ENCODE data around the gene MGLL. TPM values are rescaled to one million over a fixed set of nuclear protein-coding genes. Genes with fewer than 3 reads are reported as not detected.

Gene MGLL
- total and polyA plus RNA-seq, 9 of the 15 experiments (the other 6 are each of a cell fraction or from before 2014, with no cell fraction given) = 0.12 to 0.32 (median 0.18) TPM; not detected in 6

- no peak for TF ChIP-seq ZMIZ1 (IDR thresholded peaks at IDR 0.05; ENCODE audit: low read depth in 2 of 2, low read length in 2 of 2)
- no peak for TF ChIP-seq TGIF2 (CRISPR knock-in tag; IDR thresholded peaks at IDR 0.05)
- TF ChIP-seq HMGXB4 (CRISPR knock-in tag; IDR thresholded peaks at IDR 0.05) = no peak
- TF ChIP-seq PCBP1 (IDR thresholded peaks at IDR 0.05; ENCODE audit: low read depth, low read length, poor library complexity, severe bottlenecking) = no peak
- Histone ChIP-seq H3K9ac (ENCODE audit: insufficient read depth in 1 of 2, low read depth in 2 of 2, low read length in 2 of 2) (no peak overlapping the region), H3K27ac (ENCODE audit: extremely low read depth, low read depth, low read length) (no peak overlapping the region), H3K9me3 (replicated peaks; ENCODE audit: control insufficient read depth, insufficient read depth, low read depth, low read length) (no peaks in the 10 kb centered on the region), H3K4me3 (no peak overlapping the region), H4K20me1 (replicated peaks; ENCODE audit: control insufficient read depth, insufficient read depth, low read length) (no peaks in the 10 kb centered on the region; the same call in 1 of the 2 replicates), H3K27me3 (ENCODE audit: control insufficient read depth in 2 of 2, insufficient read depth in 2 of 2, low read length in 2 of 2) (peaks cover 6 to 61% of the 10 kb centered on the region in 2 experiments), H3K9me1 (ENCODE audit: control insufficient read depth, insufficient read depth, low read length) (no peaks in the 10 kb centered on the region), H3K79me2 (ENCODE audit: control insufficient read depth, insufficient read depth, low read length) (no peaks in the 10 kb centered on the region), H3K36me3 (ENCODE audit: control insufficient read depth, insufficient read depth, low read length) (no peaks in the 10 kb centered on the region), H3K4me2 (ENCODE audit: insufficient read depth, low read length) (no peak overlapping the region), H2AFZ (ENCODE audit: low read depth, low read length) (no peak overlapping the region), H3K4me1 (replicated peaks in 1 of 2; ENCODE audit: control insufficient read depth in 2 of 2, insufficient read depth in 2 of 2, low read length in 2 of 2) (no peaks in the 10 kb centered on the region; a peak in 1 of 5 replicates)
- DNase-seq (ENCODE audit: extremely low read depth in 1 of 4, low spot score in 3 of 4) (no peak), FAIRE-seq (no peak), ATAC-seq (no peak)
- CTCF ChIA-PET (ENCODE audit: low intra/inter-chr PET ratio) = no interaction called here
- POLR2A ChIA-PET = no interaction called here
- in situ Hi-C loops (cut with MboI) (no loop called here), intact Hi-C loops (cut with micrococcal nuclease) (no loop called here)
- under 1% methylated on average over 12 of the region's 15 CpGs for WGBS (ENCODE audit: insufficient coverage, low coverage, missing lambda C conversion rate)
- BruUV-seq (replicated peaks) = no TSS peak
Observed at GRCh38 chr3:127781411-127782001, 40.8 kb downstream of the MGLL start.
